NCI-H2171 (cell line): Measurements from ENCODE around the gene ZNF516.
A peak's percentile ranks its signal among the peaks of the same experiment; 100 is the strongest.
"Not testable (repeated sequence)": the region's sequence is repeated elsewhere in the genome, so short reads cannot be mapped to it uniquely, and the experiment has no call there.

Experiments used
- DNase-seq: peaks from one replicate; lab custom pipeline; 2025; lab: John Stamatoyannopoulos, UW

The ZNF516 gene

DNA sequence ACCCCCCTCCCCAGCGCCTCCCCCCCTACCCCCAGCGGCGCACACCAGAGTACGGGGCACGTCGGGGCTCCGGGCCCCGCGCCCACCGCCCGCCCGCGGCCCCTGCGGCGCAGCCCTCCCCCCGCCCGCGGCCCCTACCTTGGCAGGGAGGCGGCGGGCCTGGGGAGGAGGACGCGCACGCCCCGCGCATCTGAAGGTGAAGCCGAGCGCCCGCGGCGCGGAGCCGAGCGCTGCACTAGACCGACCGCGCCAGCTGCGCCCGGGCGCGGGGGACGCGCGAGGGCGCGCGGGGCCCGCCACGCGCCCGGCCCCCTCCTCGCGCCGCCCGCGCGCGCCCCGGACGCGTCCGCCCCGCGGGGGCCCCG is at the start of gene ZNF516:
ZNF516 (minus strand) TSS at position 237 of the 365 bp plus-strand sequence. CDS start 52,188 bp downstream, outside the sequence.
- no peak for DNase-seq

- DNase-seq: no peak
These were observed 43.8 kb upstream of the ZNF516 start for GRCh38 chr18:76538846-76539245.

DNA sequence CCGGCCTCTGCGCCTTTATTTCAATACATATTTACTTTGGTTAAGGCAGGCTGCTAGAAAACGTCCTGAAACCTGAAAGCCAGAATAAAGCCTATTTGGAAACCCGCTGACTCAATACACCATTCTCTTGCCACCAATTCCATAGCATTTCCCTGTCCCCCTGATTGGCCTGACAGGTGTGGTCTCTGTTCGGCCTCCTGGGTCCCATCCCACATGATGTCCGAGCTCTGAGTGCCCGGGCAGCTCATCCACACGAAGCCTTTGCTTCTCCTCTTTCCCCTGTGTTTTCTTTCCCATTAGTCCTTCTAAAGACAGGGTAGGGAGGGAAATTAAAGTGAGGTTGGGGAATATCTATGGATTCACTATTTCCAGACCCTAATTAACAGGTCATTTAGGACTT is 42.6 kb upstream of the ZNF516 start:
- no peak for DNase-seq

- not testable (repeated sequence) for DNase-seq
These were observed 41.6 kb upstream of the ZNF516 start for GRCh38 chr18:76536593-76536992.

DNA sequence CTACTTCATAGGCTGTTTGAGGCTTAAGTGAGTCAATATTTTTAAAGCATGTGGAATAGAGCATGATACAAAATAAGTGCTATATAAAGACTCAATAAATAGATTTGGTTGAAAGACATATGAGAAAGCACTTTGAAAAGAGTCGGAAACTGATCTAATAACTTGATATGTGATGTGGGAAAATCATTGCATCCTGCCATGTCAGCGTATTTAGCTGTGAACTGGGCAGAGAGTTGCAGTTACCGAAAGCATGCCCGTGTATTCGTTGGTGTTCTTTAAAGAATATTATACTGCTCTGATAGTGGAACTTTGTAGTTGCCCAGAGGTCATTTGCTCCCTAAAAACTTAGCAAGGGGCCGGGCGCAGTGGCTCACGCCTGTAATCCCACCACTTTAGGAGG is 37.8 kb upstream of the ZNF516 start:
- DNase-seq: no peak

- no peak for DNase-seq
These were observed 35.8 kb upstream of the ZNF516 start for GRCh38 chr18:76530846-76531245.

DNA sequence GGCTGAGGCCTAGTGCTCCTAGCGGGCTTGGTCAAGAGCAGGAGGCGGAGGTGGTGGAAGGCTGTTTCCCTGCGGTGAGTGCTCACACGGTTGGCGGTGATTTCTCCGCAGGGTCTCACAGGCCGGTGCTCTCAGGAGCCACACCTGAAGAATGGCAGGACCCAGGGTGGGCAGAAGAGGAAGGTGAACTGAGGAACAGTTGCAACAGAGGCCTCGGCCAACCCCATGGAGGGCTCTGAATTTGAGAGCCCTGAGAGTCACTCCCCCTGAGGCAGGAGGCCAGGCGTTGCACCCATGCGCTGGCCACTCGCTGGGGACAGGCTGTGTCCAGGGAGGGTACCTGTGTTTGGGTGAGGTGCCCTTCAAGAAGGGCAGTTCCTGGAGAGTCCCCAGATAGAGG is 35.3 kb upstream of the ZNF516 start:
- DNase-seq: no peak

GRCh38 chr18:76529433-76529811 is 34.4 kb upstream of the ZNF516 start:
- no peak for DNase-seq

DNA sequence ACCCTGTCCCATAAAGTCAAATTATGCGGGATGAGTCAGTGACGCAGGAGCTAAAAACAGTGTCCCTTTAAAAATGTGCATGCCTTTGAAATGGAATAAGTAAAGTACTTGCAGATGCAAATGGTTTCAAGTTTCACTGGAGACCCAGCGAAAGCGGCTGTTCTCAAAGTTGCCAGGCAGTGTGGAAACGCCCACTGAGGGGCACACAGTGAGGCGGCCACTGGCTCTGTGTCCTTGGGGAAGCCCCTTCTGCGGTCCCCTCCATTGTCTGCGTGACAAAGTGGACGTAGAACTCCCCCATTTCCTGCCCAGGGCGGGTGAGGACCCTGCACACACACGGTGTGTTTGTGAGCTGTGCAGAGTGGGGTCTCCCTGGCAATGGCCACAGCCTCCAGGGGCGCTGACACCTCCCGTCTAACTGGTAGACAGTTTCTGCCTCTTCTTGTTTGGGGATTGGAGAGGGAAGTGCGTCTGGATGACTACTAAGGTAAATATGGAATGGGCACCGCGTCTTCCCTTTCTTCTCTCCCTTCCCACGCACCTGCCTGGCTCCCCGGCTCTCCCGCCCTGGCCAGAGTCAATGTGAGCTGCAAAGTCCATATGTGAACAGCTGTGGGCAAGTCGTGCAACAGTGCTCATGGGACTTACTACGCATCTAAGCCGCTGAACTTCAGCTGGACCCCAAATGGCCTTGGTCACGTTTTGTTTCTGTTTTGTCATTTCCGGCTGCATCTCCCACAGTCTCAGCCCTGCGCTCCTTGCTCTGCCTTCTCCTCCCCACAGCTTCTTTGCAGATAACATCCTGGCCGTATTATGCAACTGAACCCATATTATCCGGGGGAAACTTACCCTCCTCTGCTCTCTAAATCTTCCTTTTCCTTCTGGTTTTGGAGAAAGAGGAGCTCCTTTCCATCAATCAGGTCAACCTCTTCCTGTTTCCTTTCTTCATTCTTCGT is 33.7 kb upstream of the ZNF516 start:
- DNase-seq: no peak

GRCh38 chr18:76525911-76526310 is 30.9 kb upstream of the ZNF516 start:
- no peak for DNase-seq

DNA sequence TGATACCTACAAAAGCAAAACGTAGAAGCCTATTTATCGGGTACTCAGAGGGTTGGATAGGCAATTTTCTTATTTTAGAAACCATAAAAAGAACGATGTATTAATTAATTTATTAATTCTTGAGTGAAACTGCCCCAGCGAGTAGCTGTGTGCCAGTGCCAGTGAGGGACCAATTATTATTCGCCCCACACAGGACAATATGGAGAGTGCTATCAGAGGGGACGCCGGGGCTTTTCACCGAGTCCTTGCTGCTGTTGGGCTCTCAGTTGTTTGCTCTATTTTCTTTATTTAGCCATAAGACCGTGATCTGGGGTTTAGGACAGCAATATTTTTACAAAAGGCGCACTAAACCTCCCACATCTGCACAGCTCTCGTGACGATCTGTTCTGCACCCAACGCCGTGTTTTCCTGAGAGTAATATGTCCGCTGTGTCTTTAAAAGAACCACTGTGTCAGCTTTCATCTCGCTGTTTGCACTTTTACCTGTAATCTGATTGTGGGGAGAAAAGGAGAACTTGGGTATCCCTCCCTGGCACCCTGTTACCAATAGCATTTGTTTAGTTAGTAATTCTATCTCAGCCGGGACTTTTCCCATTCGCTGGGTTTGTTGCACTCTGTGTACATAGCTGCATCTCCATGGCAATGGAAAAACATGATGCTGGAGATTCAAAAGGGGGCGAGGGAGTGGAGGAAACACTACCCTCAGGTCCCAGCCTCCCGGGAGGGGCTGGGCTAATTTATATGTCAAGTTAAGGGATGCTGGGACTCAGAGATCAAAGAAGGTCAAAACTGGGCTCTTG is 30.1 kb upstream of the ZNF516 start:
- DNase-seq: peak; percentile 61

- no peak for DNase-seq
These were observed 29.4 kb upstream of the ZNF516 start for GRCh38 chr18:76524477-76524876.

DNA sequence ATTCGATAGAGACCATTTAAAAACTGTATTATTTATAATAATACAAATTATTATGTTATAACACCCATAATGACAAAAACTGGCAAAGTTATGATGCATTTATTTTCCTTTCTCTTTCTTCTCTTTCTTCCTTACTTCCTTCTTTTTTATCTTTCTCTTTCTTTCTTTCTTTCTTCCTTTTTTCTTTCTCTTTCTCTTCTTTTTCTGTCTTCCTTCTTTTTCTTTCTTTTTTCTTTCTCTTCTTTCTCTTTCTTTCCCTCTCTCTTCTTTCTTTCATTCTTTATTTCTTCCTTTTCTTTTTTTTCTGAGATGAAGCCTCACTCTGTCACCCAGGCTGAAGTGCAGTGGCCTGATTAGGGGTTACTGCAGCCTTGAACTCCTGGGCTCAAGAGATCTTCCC is 27.5 kb upstream of the ZNF516 start:
- no peak for DNase-seq

- DNase-seq: no peak
These were observed 27.1 kb upstream of the ZNF516 start for GRCh38 chr18:76522122-76522503.

- DNase-seq: no peak
These were observed 26.5 kb upstream of the ZNF516 start for GRCh38 chr18:76521417-76522121.

- no peak for DNase-seq
These were observed 24.0 kb upstream of the ZNF516 start for GRCh38 chr18:76518860-76519538.

GRCh38 chr18:76518123-76518859 is 23.2 kb upstream of the ZNF516 start:
- no peak for DNase-seq

DNA sequence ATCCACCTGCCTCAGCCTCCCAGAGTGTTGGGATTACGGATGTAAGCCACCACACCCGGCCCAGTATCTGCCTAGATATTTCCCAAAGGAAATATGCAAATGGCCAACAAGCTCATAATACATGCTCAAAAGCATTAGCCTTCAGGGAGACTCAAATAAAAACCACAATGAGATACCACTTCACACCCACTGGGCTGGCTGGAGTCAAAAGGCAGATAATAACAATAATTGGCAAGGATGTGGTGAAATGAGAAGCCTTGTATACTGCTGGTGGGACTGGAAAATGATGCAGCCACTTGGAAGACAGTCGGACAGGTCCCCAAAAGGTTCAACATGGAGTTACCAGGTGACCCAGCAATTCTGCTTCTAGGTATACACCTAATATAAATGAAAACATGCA is 20.5 kb upstream of the ZNF516 start:
- DNase-seq: no peak

GRCh38 chr18:76514573-76514972 is 19.5 kb upstream of the ZNF516 start:
- DNase-seq: no peak

DNA sequence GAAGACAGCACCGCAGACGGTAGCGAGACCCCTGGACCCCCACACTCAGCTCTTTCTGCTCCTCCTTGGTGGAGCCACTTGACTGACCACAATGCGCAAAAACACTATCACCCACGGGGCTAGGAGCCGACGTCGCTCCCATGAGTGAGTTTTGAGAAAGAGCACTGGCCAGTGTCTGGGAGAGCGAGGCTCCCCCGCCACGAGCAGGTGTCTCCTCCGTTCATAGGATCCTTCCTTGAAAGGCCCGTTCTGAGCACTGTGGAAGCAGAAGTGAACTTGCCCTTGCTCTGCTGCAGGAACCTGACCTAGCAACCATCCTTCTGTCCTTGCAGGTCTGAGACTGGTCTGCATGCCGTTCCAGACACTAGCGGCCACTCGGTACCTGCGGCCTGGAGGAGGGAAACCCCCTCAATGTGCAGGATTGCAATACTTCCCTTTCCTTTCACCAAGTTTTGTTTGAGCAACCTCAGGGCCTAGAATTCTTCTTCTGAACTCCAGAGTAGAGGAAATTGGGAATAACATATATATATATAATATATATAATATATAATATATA is 12.9 kb upstream of the ZNF516 start:
- no peak for DNase-seq
